Measurements from ENCODE around the gene FIGN.

DNA sequence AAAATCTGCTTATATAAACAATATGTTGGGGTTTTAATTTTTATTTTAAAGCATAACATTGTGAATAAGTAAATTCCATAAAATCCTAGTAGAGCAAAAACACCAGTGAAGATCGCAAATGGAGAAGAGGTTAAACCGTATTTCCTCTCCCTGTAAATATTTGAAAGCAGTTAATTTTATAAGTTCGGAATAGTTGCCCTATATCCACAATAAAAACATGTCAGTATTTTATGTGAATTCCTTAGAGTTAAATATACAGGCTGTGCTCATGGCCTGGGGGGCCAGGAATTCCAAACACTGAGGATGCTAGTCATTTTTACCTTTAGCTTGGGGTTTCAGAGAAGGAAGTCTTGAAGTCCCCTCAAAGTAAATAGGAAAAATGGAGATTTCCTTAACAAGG lies 135.0 kb downstream of the FIGN start:
- TF ChIP-seq, protein P1, sequence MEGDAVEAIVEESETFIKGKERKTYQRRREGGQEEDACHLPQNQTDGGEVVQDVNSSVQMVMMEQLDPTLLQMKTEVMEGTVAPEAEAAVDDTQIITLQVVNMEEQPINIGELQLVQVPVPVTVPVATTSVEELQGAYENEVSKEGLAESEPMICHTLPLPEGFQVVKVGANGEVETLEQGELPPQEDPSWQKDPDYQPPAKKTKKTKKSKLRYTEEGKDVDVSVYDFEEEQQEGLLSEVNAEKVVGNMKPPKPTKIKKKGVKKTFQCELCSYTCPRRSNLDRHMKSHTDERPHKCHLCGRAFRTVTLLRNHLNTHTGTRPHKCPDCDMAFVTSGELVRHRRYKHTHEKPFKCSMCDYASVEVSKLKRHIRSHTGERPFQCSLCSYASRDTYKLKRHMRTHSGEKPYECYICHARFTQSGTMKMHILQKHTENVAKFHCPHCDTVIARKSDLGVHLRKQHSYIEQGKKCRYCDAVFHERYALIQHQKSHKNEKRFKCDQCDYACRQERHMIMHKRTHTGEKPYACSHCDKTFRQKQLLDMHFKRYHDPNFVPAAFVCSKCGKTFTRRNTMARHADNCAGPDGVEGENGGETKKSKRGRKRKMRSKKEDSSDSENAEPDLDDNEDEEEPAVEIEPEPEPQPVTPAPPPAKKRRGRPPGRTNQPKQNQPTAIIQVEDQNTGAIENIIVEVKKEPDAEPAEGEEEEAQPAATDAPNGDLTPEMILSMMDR (IDR thresholded peaks at IDR 0.05; ENCODE audit: low read depth, low read length): no peak
- no peak for TF ChIP-seq EZH2phosphoT487 (IDR thresholded peaks at IDR 0.05; ENCODE audit: low read depth)
